ENCODE measurements around the gene UBR4. TPM values are rescaled to one million over a fixed set of nuclear protein-coding genes. Genes with fewer than 3 reads are reported as not detected.

UBR4 gene
- polyA plus RNA-seq, 1 of the 3 experiments (the other 2 are of a cell fraction), result 68.7 TPM

DNA sequence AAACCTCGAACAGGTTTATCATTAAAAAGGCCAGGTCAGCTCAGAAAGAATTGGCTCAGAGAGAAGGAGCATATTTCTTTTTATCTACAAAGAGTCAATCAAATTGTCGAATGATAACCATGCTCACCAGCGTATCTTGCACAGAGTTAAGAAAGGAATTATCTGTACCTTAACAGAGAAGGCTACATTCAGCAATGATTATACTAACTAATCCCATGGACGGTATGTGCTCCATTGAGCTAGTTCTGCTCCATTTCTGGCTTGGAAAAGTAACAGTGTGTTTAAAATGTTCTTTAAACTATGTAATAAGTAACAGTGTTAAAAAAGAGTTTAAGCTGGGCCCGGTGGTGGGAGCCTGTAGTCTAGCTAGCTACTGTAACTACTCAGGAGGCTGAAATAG, 4.2 kb downstream of the UBR4 start:
- H2AFZ ChIP-seq (ENCODE audit: low read depth), result no peak overlapping the region
- H3F3A ChIP-seq (replicated peaks; ENCODE audit: insufficient read depth), result peaks cover 27% of the 10 kb centered on the region
- no peak overlapping the region for H3K4me3 ChIP-seq (ENCODE audit: low read depth in 2 of 2, low read length in 1 of 2)
- H3K4me2 ChIP-seq, result no peak overlapping the region
- no peak for DNase-seq
- H3K9me2 ChIP-seq, result no peaks in the 10 kb centered on the region
- peaks cover 2 to 6% of the 10 kb centered on the region in 2 experiments for H3K36me3 ChIP-seq (replicated peaks in 1 of 2; ENCODE audit: control insufficient read depth in 1 of 2, insufficient read depth in 2 of 2, low read length in 1 of 2)
- H3K4me1 ChIP-seq (ENCODE audit: control insufficient read depth in 1 of 2, insufficient read depth in 2 of 2, low read depth in 1 of 2, low read length in 1 of 2), result peaks cover 14 to 24% of the 10 kb centered on the region in 2 experiments
- H3K27me3 ChIP-seq (ENCODE audit: insufficient read depth), result no peaks in the 10 kb centered on the region
- CTCF ChIA-PET, result interaction anchor here (0.8 to 1.1 kb wide), 2 partner anchors 292 to 294 kb away, joined by 3 to 4 read pairs; no protein-coding TSS in a partner anchor
- no peak overlapping the region for H3K9ac ChIP-seq
- POLR2A ChIA-PET, result no interaction called here
- H4K20me1 ChIP-seq (ENCODE audit: insufficient read depth), result peaks cover 86% of the 10 kb centered on the region
- H3K27ac ChIP-seq (ENCODE audit: low read depth in 2 of 2, low read length in 1 of 2), result peak overlapping the region in 1 of 2 experiments; percentile 41; a peak in 1 of 4 replicates
- peaks cover 100% of the 10 kb centered on the region for H3K79me2 ChIP-seq (ENCODE audit: insufficient read depth)
- TF ChIP-seq NRF1 (IDR thresholded peaks at IDR 0.05; ENCODE audit: low read depth, low read length) (no peak), EZH2phosphoT487 (IDR thresholded peaks at IDR 0.05; ENCODE audit: borderline replicate concordance, low read depth) (no peak), GATA2 (CRISPR knock-in tag; IDR thresholded peaks at IDR 0.05) (no peak), FOXJ3 (CRISPR knock-in tag; IDR thresholded peaks at IDR 0.05) (no peak), GABPA (IDR thresholded peaks at IDR 0.05; ENCODE audit: low read depth) (no peak)
- TF ChIP-seq, protein P1, sequence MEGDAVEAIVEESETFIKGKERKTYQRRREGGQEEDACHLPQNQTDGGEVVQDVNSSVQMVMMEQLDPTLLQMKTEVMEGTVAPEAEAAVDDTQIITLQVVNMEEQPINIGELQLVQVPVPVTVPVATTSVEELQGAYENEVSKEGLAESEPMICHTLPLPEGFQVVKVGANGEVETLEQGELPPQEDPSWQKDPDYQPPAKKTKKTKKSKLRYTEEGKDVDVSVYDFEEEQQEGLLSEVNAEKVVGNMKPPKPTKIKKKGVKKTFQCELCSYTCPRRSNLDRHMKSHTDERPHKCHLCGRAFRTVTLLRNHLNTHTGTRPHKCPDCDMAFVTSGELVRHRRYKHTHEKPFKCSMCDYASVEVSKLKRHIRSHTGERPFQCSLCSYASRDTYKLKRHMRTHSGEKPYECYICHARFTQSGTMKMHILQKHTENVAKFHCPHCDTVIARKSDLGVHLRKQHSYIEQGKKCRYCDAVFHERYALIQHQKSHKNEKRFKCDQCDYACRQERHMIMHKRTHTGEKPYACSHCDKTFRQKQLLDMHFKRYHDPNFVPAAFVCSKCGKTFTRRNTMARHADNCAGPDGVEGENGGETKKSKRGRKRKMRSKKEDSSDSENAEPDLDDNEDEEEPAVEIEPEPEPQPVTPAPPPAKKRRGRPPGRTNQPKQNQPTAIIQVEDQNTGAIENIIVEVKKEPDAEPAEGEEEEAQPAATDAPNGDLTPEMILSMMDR (IDR thresholded peaks at IDR 0.05), result no peak
- TF ChIP-seq, protein P2, sequence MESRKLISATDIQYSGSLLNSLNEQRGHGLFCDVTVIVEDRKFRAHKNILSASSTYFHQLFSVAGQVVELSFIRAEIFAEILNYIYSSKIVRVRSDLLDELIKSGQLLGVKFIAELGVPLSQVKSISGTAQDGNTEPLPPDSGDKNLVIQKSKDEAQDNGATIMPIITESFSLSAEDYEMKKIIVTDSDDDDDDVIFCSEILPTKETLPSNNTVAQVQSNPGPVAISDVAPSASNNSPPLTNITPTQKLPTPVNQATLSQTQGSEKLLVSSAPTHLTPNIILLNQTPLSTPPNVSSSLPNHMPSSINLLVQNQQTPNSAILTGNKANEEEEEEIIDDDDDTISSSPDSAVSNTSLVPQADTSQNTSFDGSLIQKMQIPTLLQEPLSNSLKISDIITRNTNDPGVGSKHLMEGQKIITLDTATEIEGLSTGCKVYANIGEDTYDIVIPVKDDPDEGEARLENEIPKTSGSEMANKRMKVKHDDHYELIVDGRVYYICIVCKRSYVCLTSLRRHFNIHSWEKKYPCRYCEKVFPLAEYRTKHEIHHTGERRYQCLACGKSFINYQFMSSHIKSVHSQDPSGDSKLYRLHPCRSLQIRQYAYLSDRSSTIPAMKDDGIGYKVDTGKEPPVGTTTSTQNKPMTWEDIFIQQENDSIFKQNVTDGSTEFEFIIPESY (IDR thresholded peaks at IDR 0.05; ENCODE audit: borderline replicate concordance, low read depth), result no peak
- 88% methylated on average over 5 of the region's 5 CpGs for WGBS (ENCODE audit: low lambda C conversion rate)
- no peaks in the 10 kb centered on the region for H3K9me3 ChIP-seq

DNA sequence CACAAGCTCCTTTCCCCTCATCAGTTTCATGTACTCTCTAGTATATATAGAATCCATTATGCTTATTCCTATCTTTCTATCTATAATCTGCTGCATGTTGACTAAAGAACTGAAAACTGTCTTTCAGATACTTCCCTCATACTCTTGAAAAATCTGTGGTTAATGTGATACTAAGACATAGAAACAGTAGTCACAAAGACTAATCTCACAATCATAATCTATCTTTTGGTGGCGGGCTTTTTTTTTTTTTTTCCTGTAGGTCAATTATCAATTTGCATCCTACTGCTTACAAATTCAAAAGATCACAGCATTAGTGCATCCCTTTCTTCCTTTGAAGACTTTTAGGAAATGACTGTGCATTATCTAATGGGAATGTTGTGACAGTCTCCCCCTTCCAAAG, 4.7 kb downstream of the UBR4 start:
- ChIA-PET POLR2A (no interaction called here), CTCF (interaction anchor here (0.8 to 1.1 kb wide), 2 partner anchors 292 to 293 kb away, joined by 3 to 4 read pairs; no protein-coding TSS in a partner anchor)
- Histone ChIP-seq H3F3A (replicated peaks; ENCODE audit: insufficient read depth) (peaks cover 27% of the 10 kb centered on the region), H3K36me3 (replicated peaks in 1 of 2; ENCODE audit: control insufficient read depth in 1 of 2, insufficient read depth in 2 of 2, low read length in 1 of 2) (peaks cover 3 to 6% of the 10 kb centered on the region in 2 experiments), H3K4me1 (ENCODE audit: control insufficient read depth in 1 of 2, insufficient read depth in 2 of 2, low read depth in 1 of 2, low read length in 1 of 2) (peaks cover 13 to 24% of the 10 kb centered on the region in 2 experiments), H3K79me2 (ENCODE audit: insufficient read depth) (peaks cover 100% of the 10 kb centered on the region), H3K9me2 (no peaks in the 10 kb centered on the region), H4K20me1 (ENCODE audit: insufficient read depth) (peaks cover 90% of the 10 kb centered on the region), H3K4me3 (ENCODE audit: low read depth in 2 of 2, low read length in 1 of 2) (no peak overlapping the region), H3K9ac (no peak overlapping the region), H3K4me2 (no peak overlapping the region), H3K27me3 (ENCODE audit: insufficient read depth) (no peaks in the 10 kb centered on the region), H3K9me3 (no peaks in the 10 kb centered on the region), H2AFZ (ENCODE audit: low read depth) (no peak overlapping the region), H3K27ac (ENCODE audit: low read depth in 2 of 2, low read length in 1 of 2) (peak overlapping the region in 1 of 2 experiments; percentile 41; a peak in 2 of 4 replicates)
- DNase-seq, result no peak
- WGBS (ENCODE audit: low lambda C conversion rate), result 93% methylated on average over 1 of the region's 1 CpG
- TF ChIP-seq FOSL2 (IDR thresholded peaks at IDR 0.05; ENCODE audit: borderline replicate concordance, low read depth) (no peak), TAF1 (IDR thresholded peaks at IDR 0.05; ENCODE audit: borderline replicate concordance, low read depth, low read length) (no peak), FOXJ3 (CRISPR knock-in tag; IDR thresholded peaks at IDR 0.05) (no peak), NRF1 (IDR thresholded peaks at IDR 0.05; ENCODE audit: low read depth, low read length) (no peak), GATA2 (CRISPR knock-in tag; IDR thresholded peaks at IDR 0.05) (no peak), RXRA (IDR thresholded peaks at IDR 0.05; ENCODE audit: borderline replicate concordance, low read depth) (no peak), RAD21 (IDR thresholded peaks at IDR 0.05; ENCODE audit: low read length) (no peak), RCOR1 (IDR thresholded peaks at IDR 0.05; ENCODE audit: low read length) (no peak), SIN3A (IDR thresholded peaks at IDR 0.05; ENCODE audit: borderline replicate concordance, low read depth, low read length) (no peak), ELF1 (IDR thresholded peaks at IDR 0.05) (no peak)
- TF ChIP-seq, protein P3, sequence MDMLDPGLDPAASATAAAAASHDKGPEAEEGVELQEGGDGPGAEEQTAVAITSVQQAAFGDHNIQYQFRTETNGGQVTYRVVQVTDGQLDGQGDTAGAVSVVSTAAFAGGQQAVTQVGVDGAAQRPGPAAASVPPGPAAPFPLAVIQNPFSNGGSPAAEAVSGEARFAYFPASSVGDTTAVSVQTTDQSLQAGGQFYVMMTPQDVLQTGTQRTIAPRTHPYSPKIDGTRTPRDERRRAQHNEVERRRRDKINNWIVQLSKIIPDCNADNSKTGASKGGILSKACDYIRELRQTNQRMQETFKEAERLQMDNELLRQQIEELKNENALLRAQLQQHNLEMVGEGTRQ (IDR thresholded peaks at IDR 0.05; ENCODE audit: borderline replicate concordance, low read depth, low read length), result no peak
- TF ChIP-seq, protein P4, sequence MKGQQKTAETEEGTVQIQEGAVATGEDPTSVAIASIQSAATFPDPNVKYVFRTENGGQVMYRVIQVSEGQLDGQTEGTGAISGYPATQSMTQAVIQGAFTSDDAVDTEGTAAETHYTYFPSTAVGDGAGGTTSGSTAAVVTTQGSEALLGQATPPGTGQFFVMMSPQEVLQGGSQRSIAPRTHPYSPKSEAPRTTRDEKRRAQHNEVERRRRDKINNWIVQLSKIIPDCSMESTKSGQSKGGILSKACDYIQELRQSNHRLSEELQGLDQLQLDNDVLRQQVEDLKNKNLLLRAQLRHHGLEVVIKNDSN (IDR thresholded peaks at IDR 0.05; ENCODE audit: borderline replicate concordance, low read depth), result no peak
- TF ChIP-seq, protein P2 (IDR thresholded peaks at IDR 0.05; ENCODE audit: borderline replicate concordance, low read depth), result no peak
- TF ChIP-seq, protein P5, sequence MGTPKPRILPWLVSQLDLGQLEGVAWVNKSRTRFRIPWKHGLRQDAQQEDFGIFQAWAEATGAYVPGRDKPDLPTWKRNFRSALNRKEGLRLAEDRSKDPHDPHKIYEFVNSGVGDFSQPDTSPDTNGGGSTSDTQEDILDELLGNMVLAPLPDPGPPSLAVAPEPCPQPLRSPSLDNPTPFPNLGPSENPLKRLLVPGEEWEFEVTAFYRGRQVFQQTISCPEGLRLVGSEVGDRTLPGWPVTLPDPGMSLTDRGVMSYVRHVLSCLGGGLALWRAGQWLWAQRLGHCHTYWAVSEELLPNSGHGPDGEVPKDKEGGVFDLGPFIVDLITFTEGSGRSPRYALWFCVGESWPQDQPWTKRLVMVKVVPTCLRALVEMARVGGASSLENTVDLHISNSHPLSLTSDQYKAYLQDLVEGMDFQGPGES (IDR thresholded peaks at IDR 0.05; ENCODE audit: low read depth, low read length), result no peak
